OCI-LY3 (cell line): Measurements from ENCODE around the gene GLRA3.

ENCODE experiments used
- CTCF ChIP-seq: fragments of 200-600, 300-600 bp; sonication (generic); IDR thresholded peaks from 2 replicates; pipeline ENCODE4 v1.5.1; 2014; ENCODE audit warnings: antibody characterized with exemption, low read length, low read depth
- EZH2phosphoT487 ChIP-seq: fragments of 200-600 bp; shearing (Covaris generic); IDR thresholded peaks from 2 replicates; pipeline ENCODE4 v1.6.1; 2018; ENCODE audit warnings: antibody characterized with exemption, mixed run types, low read depth

GRCh38 chr4:174713181-174713580 is 115.9 kb downstream of the GLRA3 start:
- TF ChIP-seq CTCF (no peak), EZH2phosphoT487 (no peak)
